Spinal cord (tissue), 10 donors: ENCODE measurements around the gene CAMSAP2. TPM values are rescaled to one million over a fixed set of nuclear protein-coding genes. Genes with fewer than 3 reads are reported as not detected.

Experiments used
- DNase-seq, 6 donors: peaks; one replicate each; pipeline versions ENCODE4 v3.0.0 to v3.0.0-alpha.2; 2013 to 2015; ENCODE audit warnings: low spot score in 6 of 6, low read depth in 4 of 6
- H3K27ac ChIP-seq: one replicate; pipeline ENCODE4 v1.5.1; 2013; ENCODE audit warnings: low read depth, low read length, control low read depth
- H3K27me3 ChIP-seq: one replicate; pipeline ENCODE4 v1.6.1; 2013; ENCODE audit warnings: low read length; ENCODE audit not compliant: control insufficient read depth, insufficient read depth
- H3K36me3 ChIP-seq: one replicate; pipeline ENCODE4 v1.6.1; 2013; ENCODE audit warnings: low read length; ENCODE audit not compliant: control insufficient read depth, insufficient read depth
- H3K4me1 ChIP-seq: one replicate; pipeline ENCODE4 v1.6.1; 2013; ENCODE audit warnings: low read length; ENCODE audit not compliant: control insufficient read depth, insufficient read depth
- H3K4me3 ChIP-seq: one replicate; pipeline ENCODE4 v1.5.1; 2013; ENCODE audit warnings: low read depth, low read length, control low read depth
- H3K9me3 ChIP-seq: one replicate; pipeline ENCODE4 v1.6.1; 2013; ENCODE audit warnings: low read length; ENCODE audit not compliant: control insufficient read depth, insufficient read depth
- WGBS: methylation state at CpG from one replicate; pipeline ENCODE4 v1.1.5; 2013; ENCODE audit warnings: missing lambda C conversion rate; ENCODE audit not compliant: insufficient coverage; 5-methylcytosine and 5-hydroxymethylcytosine counted together
- polyA plus RNA-seq, 2 donors: library from polyadenylated mRNA; unstranded; fragments of 120-200 nt; gene quantifications; one replicate each; pipeline ENCODE4 v1.2.1, GENCODE V29; 2013; ENCODE audit not compliant: insufficient read length in 2 of 2
- total RNA-seq, 2 donors: library from RNA; depleted of rRNA in 1 of 2; stranded (reverse); fragments of 120-200 nt in 1 of 2; fragments of >200 nt in 1 of 2; gene quantifications; one replicate each; pipeline versions ENCODE4 v1.2.3 to v1.2.4, GENCODE V29; 2013 to 2014
- donor health status: healthy.

CAMSAP2 gene
- total and polyA plus RNA-seq, 4 donors: 74.2 to 133 (median 93.5) TPM

DNA sequence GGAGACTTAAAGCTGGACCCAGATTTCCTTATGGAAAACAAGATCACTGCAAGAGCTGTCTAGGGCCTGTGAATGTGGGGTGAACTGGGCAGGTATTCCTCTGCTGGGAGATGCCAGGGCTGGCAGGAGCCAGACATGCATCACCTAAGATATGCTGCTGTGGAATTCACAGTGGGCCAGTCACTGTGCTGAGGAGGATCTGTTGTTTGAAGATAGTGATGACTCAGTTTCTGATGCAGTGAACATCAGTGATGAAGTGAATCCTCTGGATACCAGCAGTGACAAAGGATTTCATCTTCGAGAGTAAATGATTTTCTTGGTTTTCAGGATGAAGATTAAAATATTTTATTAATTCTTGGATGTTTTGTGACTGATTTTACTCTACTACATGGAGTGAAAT lies 29.9 kb upstream of the CAMSAP2 start:
- H3K9me3 ChIP-seq: no peaks in the 10 kb centered on the region
- WGBS: no CpG with 5 or more reads among the region's 1 CpG
- no peak overlapping the region for H3K27ac ChIP-seq

DNA sequence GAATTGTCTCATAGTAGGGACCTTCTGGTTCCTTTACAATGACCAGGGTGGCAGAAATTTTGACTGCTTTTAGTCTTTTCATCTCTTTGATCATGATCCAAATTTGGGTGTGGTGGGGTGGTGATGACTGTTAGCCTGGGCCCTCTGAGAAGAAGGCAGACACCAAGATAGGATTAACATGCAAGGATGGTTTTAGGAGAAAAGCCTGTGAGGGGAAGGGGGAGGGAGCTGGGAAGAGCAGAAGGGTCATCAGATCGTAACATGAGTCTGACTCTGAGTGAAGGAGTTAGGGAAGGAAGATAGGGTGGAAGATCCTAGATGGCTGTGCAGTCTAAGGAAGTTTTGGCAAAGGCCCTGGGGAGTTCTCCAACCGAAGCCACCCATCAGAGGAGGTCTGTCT lies 28.5 kb upstream of the CAMSAP2 start:
- H3K9me3 ChIP-seq: no peaks in the 10 kb centered on the region
- no peaks in the 10 kb centered on the region for H3K4me1 ChIP-seq
- WGBS: 100% methylated on average over 2 of the region's 2 CpGs
- H3K4me3 ChIP-seq: no peak overlapping the region
- no peak overlapping the region for H3K27ac ChIP-seq
- no peaks in the 10 kb centered on the region for H3K27me3 ChIP-seq
- DNase-seq: no peak
- H3K36me3 ChIP-seq: no peaks in the 10 kb centered on the region

More for the DNA sequence above, 29.9 kb upstream of the CAMSAP2 start:
- H3K4me1 ChIP-seq: no peaks in the 10 kb centered on the region
- DNase-seq: no peak
- no peak overlapping the region for H3K4me3 ChIP-seq
- H3K27me3 ChIP-seq: no peaks in the 10 kb centered on the region
- no peaks in the 10 kb centered on the region for H3K36me3 ChIP-seq

DNA sequence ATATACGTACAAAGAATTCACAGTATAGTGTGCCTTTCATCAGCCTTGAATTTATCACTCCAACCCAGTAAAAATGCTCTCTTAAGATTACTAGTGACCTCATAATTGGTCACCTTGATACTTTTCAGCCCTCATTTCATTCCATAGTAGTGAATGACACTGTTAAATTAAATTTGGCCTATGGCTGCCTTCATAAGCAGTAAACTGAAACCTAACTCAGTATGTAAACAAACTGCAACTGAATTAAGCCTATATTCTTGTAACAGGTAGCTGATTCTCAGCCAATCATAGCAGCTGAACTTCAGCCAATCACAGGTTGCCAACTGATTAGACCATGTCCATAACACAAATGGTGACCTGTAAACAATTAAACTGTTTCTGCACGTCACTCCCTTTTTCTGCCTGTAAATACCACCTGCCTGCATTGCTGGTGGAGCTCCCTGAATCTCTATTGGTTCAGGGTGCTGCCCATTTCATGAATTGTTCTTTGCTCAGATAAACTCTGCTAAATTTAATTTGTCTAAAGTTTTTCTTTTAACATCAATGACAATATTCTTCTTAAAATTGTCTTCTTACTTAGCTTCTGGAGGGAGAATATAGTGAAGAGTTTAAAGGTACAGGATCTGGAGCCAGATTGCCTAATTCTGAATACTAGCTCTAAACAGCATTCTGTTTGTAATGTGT lies 24.0 kb upstream of the CAMSAP2 start:
- no peak for DNase-seq
- Histone ChIP-seq H3K4me3 (no peak overlapping the region), H3K27ac (no peak overlapping the region), H3K4me1 (no peaks in the 10 kb centered on the region), H3K36me3 (no peaks in the 10 kb centered on the region), H3K9me3 (no peaks in the 10 kb centered on the region), H3K27me3 (no peaks in the 10 kb centered on the region)
- no CpG with 5 or more reads among the region's 2 CpGs for WGBS

DNA sequence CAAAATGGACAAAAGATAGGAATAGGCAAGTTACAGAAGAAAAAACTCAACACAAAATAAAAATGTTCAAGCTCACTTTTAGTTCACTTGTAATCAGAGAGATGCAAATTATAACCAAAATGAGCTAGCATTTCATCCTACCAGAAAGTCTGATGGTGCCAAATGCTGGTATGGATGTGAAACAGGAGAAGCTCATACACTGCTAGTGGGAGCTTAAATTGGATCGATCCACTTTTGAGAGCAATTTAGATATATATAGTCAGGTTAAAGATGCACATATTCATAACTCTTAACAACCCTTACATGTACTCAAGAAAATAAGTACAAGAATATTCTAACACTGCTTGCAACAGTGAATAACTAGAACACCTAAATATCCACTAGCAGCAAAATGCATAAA lies 18.5 kb upstream of the CAMSAP2 start:
- Histone ChIP-seq H3K4me1 (no peaks in the 10 kb centered on the region), H3K27ac (no peak overlapping the region), H3K27me3 (no peaks in the 10 kb centered on the region), H3K4me3 (no peak overlapping the region), H3K9me3 (no peaks in the 10 kb centered on the region), H3K36me3 (no peaks in the 10 kb centered on the region)
- WGBS: no CpG with 5 or more reads among the region's 1 CpG
- DNase-seq: no peak

DNA sequence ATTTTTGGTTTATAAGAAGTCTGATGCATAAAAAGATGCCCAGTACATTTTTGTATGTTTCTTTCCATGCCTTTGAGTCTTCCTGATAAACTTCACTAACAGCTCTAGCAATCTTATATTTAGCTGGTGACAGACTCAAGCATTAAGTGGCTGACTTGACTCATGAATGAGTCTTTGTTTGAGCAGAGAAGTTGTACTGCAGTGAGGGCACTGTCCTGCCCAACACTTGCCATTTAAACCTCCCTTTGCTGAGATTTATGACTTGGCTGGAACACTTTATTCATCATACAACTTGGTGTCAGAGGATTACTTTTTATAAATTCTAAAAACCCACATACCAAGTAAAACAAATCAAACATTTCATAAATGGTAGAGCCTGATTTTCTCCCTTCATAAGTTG lies 14.6 kb upstream of the CAMSAP2 start:
- no peaks in the 10 kb centered on the region for H3K27me3 ChIP-seq
- H3K36me3 ChIP-seq: no peaks in the 10 kb centered on the region
- peak in 1 of 6 donors; percentile 38 for DNase-seq
- no peak overlapping the region for H3K27ac ChIP-seq
- H3K4me1 ChIP-seq: no peaks in the 10 kb centered on the region
- H3K9me3 ChIP-seq: no peaks in the 10 kb centered on the region
- H3K4me3 ChIP-seq: no peak overlapping the region

DNA sequence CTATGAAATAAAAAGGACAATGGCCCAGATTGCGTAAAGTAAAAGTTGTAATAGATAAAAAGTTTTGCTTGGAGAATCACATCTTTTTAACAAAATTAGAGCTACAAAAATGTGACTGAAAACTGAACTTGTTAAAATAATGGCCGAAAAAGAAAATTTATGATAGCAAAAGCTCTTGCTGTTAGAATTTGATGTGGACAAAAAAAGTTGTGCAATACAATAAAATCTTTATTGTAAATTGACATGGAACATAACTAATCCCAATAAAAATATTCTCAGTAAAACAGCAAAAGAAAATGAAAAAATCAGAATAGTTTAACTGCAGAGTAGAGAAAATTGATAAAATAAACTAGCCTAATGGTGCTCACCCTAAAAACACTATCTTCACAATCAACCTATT lies 11.4 kb upstream of the CAMSAP2 start:
- H3K36me3 ChIP-seq: no peaks in the 10 kb centered on the region
- H3K4me1 ChIP-seq: no peaks in the 10 kb centered on the region
- WGBS: no CpG with 5 or more reads among the region's 2 CpGs
- no peaks in the 10 kb centered on the region for H3K9me3 ChIP-seq
- no peaks in the 10 kb centered on the region for H3K27me3 ChIP-seq
- H3K27ac ChIP-seq: no peak overlapping the region
- no peak for DNase-seq
- no peak overlapping the region for H3K4me3 ChIP-seq

DNA sequence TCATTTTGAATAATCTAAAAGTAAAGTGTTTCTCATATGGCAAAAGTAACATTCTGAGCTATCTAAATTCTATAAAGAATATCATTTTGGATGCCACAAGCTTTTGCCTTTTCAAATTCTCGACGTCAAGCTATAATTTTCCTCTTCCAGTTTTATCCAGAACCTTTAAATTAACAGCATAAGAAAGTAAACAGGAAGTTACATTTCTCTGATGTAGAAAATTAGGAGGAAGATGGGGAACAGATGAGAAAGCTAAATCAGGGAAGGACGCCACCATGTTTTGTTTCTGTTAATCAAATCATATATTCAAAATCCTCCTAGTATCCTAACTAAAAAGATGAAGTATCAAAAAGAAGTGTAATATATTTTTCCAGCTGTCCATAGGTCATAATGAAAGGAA lies 8.8 kb upstream of the CAMSAP2 start:
- no peaks in the 10 kb centered on the region for H3K36me3 ChIP-seq
- no peak overlapping the region for H3K27ac ChIP-seq
- DNase-seq: no peak
- no peaks in the 10 kb centered on the region for H3K9me3 ChIP-seq
- H3K4me3 ChIP-seq: no peak overlapping the region
- no peaks in the 10 kb centered on the region for H3K4me1 ChIP-seq
- WGBS: no CpG with 5 or more reads among the region's 3 CpGs
- no peaks in the 10 kb centered on the region for H3K27me3 ChIP-seq

DNA sequence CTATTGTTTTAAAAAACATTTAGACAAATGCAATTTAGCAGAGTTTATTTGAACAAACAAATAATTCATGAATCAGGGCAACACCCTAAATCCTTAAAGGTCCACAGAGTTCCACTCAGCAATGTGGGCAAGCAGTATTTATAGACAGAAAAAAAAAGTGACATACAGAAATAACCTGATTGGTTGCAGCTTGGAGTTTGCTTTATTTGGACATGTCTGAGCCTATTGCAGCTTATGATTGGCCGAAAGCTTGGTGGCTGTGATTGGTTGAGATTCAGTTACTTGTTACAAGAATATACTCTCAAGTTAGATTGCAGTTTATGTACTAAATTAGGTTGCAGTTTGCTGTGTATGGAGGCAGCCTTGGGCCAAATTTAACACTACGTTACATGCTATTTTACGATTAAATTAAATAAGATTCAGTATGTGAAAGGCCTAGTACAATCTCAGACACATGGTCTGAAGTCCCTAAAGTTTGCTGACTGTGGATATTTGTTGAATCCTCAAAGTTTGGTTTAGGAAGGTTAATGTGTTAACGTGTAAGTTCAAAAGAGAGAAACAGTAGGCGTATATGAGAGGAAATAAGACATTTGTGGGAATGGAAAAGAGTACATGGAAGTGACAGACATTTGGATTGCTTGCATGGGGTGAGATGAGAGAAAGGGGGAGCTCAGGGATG lies 6.9 kb upstream of the CAMSAP2 start:
- Histone ChIP-seq H3K4me1 (no peaks in the 10 kb centered on the region), H3K27ac (no peak overlapping the region), H3K36me3 (no peaks in the 10 kb centered on the region), H3K4me3 (no peak overlapping the region), H3K27me3 (no peaks in the 10 kb centered on the region), H3K9me3 (no peaks in the 10 kb centered on the region)
- DNase-seq: no peak
- WGBS: 96% methylated on average over 4 of the region's 5 CpGs

DNA sequence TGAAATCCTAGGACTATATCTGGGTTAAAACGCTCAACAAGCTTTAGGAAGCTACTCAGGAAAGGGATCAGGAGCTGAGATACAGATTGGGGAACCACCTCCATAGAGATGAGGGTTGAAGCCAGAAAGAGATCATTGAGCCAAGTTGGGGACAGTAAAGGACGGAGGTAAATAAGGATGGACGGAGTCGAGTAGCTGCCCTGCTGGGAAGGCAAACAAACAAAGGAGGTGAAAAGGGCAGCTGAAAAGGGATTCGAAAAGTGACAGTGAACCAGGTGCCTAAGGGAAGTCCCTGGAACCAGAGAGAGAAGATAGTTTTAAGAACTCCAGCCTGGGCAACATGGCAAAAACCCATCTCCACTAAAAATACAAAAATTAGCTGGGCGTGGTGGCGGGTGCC lies 6.3 kb upstream of the CAMSAP2 start:
- Histone ChIP-seq H3K27ac (no peak overlapping the region), H3K27me3 (no peaks in the 10 kb centered on the region), H3K4me3 (no peak overlapping the region), H3K4me1 (no peaks in the 10 kb centered on the region), H3K9me3 (no peaks in the 10 kb centered on the region), H3K36me3 (no peaks in the 10 kb centered on the region)
- no peak for DNase-seq
- 46% methylated on average over 4 of the region's 7 CpGs for WGBS

DNA sequence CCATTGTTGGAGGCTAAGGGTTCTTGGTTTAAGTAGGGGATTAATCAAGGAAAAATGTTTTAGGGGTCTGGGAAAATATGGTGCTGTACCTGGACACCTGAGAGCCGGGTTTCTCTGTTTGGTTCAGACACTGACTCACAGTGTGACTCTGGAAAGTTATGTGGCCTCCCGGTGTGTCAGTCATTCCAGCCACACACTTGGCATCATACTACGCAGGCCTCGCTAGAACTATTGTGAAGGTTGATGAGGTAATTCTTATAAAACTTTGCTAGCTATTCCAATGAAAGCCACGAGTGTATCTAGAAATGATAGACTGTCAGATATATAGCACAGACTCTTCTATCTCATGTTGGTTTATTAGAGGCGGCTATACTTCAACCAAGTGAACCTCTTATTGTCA lies 4.8 kb upstream of the CAMSAP2 start:
- no peaks in the 10 kb centered on the region for H3K27me3 ChIP-seq
- 67% methylated on average over 1 of the region's 6 CpGs for WGBS
- DNase-seq: no peak
- H3K4me1 ChIP-seq: no peaks in the 10 kb centered on the region
- no peaks in the 10 kb centered on the region for H3K9me3 ChIP-seq
- H3K27ac ChIP-seq: no peak overlapping the region
- H3K4me3 ChIP-seq: no peak overlapping the region
- H3K36me3 ChIP-seq: no peaks in the 10 kb centered on the region
